ENCODE data around the gene KIAA0753.

The KIAA0753 gene

DNA sequence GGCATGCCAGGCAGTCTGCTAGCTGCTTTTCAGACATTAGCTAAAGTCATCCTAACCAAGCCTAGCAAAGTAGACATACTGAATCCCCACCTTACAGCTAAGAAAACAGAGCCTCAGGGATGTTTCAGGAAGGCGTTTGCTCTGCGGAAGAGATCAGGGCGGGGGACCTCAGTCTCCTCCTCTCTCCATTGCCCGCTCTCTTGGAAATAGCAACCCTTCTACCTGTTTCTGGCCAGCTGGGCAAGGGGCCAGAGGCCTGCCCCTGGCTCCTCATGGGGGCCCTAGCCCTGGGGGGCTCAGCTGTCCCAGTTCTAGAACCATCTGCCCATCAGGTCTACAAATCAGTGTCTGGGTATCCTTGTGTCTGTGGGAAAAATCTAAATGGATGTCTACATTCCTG lies 98.6 kb downstream of the KIAA0753 start:
- H3K4me3 ChIP-seq (ENCODE audit: low read depth, low read length), result no peak overlapping the region
- H3K27me3 ChIP-seq (ENCODE audit: insufficient read depth, low read depth, severe bottlenecking), result no peaks in the 10 kb centered on the region
- H3K9me3 ChIP-seq (ENCODE audit: severe bottlenecking), result peaks cover 11% of the 10 kb centered on the region
- no peak for TF ChIP-seq CTCF (IDR thresholded peaks at IDR 0.05; ENCODE audit: low read depth, low read length)
- H3K36me3 ChIP-seq, result no peaks in the 10 kb centered on the region
- no peak overlapping the region for H3K27ac ChIP-seq
- DNase-seq, result no peak

DNA sequence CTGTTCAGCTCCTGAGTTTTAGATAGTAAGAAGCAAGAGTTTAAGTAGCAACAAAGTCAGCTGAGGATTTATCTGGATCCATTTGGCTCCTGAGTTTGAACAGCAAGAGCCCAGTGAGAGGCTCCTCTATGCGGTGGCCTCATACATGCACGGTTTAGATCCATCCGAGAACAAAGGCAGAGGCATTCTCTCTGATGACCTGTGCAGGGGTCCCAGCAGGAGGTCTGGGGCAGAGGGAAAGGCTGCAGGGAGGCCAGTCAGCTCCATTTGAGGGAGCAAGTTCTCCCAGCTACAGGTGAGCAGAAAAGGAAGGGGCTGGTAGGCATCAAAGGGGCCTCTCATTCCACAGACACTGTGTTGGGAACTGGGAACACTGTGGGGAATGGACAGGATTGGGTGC lies 100.6 kb downstream of the KIAA0753 start:
- no peak for TF ChIP-seq CTCF (IDR thresholded peaks at IDR 0.05; ENCODE audit: low read depth, low read length)
- H3K9me3 ChIP-seq (ENCODE audit: severe bottlenecking), result peaks cover 11% of the 10 kb centered on the region
- H3K27ac ChIP-seq, result no peak overlapping the region
- H3K4me3 ChIP-seq (ENCODE audit: low read depth, low read length), result no peak overlapping the region
- DNase-seq, result no peak
- no peaks in the 10 kb centered on the region for H3K27me3 ChIP-seq (ENCODE audit: insufficient read depth, low read depth, severe bottlenecking)
- no peaks in the 10 kb centered on the region for H3K36me3 ChIP-seq

GRCh38 chr17:6536566-6537065 lies 103.9 kb downstream of the KIAA0753 start:
- H3K4me3 ChIP-seq (ENCODE audit: low read depth, low read length), result no peak overlapping the region
- no peaks in the 10 kb centered on the region for H3K36me3 ChIP-seq
- no peak for DNase-seq
- no peak overlapping the region for H3K27ac ChIP-seq
- no peaks in the 10 kb centered on the region for H3K27me3 ChIP-seq (ENCODE audit: insufficient read depth, low read depth, severe bottlenecking)
- peaks cover 11% of the 10 kb centered on the region for H3K9me3 ChIP-seq (ENCODE audit: severe bottlenecking)
- no peak for TF ChIP-seq CTCF (IDR thresholded peaks at IDR 0.05; ENCODE audit: low read depth, low read length)

DNA sequence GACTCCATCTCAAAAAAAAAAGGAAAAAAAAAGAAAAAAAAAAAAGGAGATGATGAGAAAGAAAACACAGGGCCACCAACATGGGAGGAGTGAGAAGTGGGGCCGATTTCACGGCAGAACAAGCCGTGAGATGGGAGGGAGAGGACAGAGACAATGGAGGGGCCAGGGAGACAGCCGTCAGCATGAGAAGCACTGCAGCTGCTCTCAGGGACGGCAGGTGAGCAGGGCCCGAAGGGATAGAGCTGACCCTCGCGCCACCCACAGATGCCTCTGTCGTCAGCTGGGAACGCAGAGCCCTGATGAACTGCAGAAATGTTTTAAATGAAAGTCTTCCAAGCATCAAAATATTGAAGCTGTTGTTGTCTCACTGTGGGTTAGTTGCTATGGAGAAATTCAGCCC lies 104.5 kb downstream of the KIAA0753 start:
- Histone ChIP-seq H3K36me3 (no peaks in the 10 kb centered on the region), H3K27me3 (ENCODE audit: insufficient read depth, low read depth, severe bottlenecking) (no peaks in the 10 kb centered on the region), H3K4me3 (ENCODE audit: low read depth, low read length) (no peak overlapping the region), H3K9me3 (ENCODE audit: severe bottlenecking) (peaks cover 11% of the 10 kb centered on the region), H3K27ac (no peak overlapping the region)
- DNase-seq, result no peak
- no peak for TF ChIP-seq CTCF (IDR thresholded peaks at IDR 0.05; ENCODE audit: low read depth, low read length)

DNA sequence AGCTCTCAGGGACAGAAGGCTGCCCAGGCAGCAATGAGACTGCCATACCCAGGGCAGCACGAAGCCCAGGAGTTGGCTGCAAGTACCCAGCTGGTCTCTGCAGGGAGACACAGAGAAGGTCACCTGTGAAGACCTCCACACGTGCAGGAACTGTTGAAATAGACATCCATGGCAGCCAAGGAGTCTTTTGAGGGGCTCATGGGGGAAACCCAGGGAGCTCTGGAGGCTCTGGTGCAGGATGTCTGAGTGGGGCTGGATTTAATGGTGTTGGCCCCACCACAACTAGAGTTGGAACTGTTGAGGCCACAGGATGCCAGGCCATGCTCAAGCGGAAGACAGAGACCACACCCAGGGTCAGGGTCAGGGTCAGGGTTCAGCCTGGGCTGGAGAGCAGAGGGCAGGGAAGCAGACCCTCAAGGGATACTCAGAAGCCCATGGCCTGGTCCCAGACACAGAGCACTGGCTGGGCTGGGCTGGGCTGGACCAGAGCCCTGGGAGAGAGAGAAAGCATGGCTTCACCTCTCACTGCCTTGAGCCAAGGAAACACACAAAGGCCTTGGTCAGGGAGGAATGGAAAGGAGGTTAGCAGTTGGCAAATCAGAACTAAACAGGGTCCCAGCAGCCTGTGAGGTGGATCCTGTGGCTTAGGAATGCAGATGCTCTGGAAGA lies 105.5 kb downstream of the KIAA0753 start:
- no peak overlapping the region for H3K4me3 ChIP-seq (ENCODE audit: low read depth, low read length)
- H3K36me3 ChIP-seq, result no peaks in the 10 kb centered on the region
- H3K27ac ChIP-seq, result no peak overlapping the region
- DNase-seq, result no peak
- H3K27me3 ChIP-seq (ENCODE audit: insufficient read depth, low read depth, severe bottlenecking), result no peaks in the 10 kb centered on the region
- no peak for TF ChIP-seq CTCF (IDR thresholded peaks at IDR 0.05; ENCODE audit: low read depth, low read length)
- peaks cover 11% of the 10 kb centered on the region for H3K9me3 ChIP-seq (ENCODE audit: severe bottlenecking)

DNA sequence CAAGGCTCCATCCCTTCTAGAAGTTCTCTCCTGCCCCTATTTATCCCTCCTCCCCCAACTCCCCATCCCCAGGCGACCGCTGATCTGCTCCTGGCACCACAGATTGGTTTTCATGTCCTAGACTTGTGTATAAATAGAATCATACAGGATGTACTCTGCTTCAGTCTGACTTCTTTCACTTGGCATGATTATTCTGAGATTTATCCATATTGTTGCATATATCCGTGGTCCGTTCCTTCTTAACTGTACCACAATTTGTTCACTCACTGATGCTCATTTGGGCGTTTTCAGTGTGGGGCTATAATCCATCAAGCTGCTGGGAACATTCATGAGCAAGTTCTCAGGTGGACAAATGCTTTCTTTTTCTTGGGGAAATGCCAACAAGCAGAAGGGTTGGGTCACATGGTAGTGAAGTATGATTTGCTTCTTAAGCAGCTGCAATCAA lies 108.0 kb downstream of the KIAA0753 start:
- TF ChIP-seq CTCF (IDR thresholded peaks at IDR 0.05; ENCODE audit: low read depth, low read length), result no peak
- Histone ChIP-seq H3K9me3 (ENCODE audit: severe bottlenecking) (no peaks in the 10 kb centered on the region), H3K27ac (no peak overlapping the region), H3K27me3 (ENCODE audit: insufficient read depth, low read depth, severe bottlenecking) (no peaks in the 10 kb centered on the region), H3K4me3 (ENCODE audit: low read depth, low read length) (no peak overlapping the region), H3K36me3 (no peaks in the 10 kb centered on the region)
- DNase-seq, result no peak

All from WERI-Rb-1 (cell line).